ENCODE data around the gene C3orf62. TPM values are rescaled to one million over a fixed set of nuclear protein-coding genes. Genes with fewer than 3 reads are reported as not detected.

C3orf62 gene
- total RNA-seq, 1 donor from 2014 or later: 6.8 TPM

- Histone ChIP-seq H3K9me3 (no peaks in the 10 kb centered on the region), H3K4me3 (no peak overlapping the region), H3K4me1 (peaks cover 22% of the 10 kb centered on the region), H3K27ac (no peak overlapping the region), H3K27me3 (no peaks in the 10 kb centered on the region), H3K36me3 (peaks cover 94% of the 10 kb centered on the region)
- ATAC-seq (peak; percentile 62), DNase-seq (no peak)
- intact Hi-C loops (cut with DNase I): no loop called here
- peak; percentile 63 for TF ChIP-seq CTCF (IDR thresholded peaks at IDR 0.05)
Measured at GRCh38 chr3:49295489-49296058, 18.5 kb upstream of the C3orf62 start.

- Histone ChIP-seq H3K27ac (no peak overlapping the region), H3K4me3 (no peak overlapping the region), H3K4me1 (peaks cover 22% of the 10 kb centered on the region), H3K27me3 (no peaks in the 10 kb centered on the region), H3K36me3 (peaks cover 94% of the 10 kb centered on the region), H3K9me3 (no peaks in the 10 kb centered on the region)
- no peak for TF ChIP-seq CTCF (IDR thresholded peaks at IDR 0.05)
- DNase-seq: no peak
- ATAC-seq: peak; percentile 63
- intact Hi-C loops (cut with DNase I): no loop called here
Measured at GRCh38 chr3:49294343-49294742, 17.3 kb upstream of the C3orf62 start.

- H3K27me3 ChIP-seq: no peaks in the 10 kb centered on the region
- no peak for TF ChIP-seq CTCF (IDR thresholded peaks at IDR 0.05)
- H3K4me1 ChIP-seq: no peaks in the 10 kb centered on the region
- ATAC-seq (no peak), DNase-seq (no peak)
- H3K9me3 ChIP-seq: no peaks in the 10 kb centered on the region
- H3K27ac ChIP-seq: no peak overlapping the region
- intact Hi-C loops (cut with DNase I): no loop called here
- H3K36me3 ChIP-seq: peaks cover 95% of the 10 kb centered on the region
- H3K4me3 ChIP-seq: no peak overlapping the region
Measured at GRCh38 chr3:49283997-49284396, 7.0 kb upstream of the C3orf62 start.

- no peak overlapping the region for H3K4me3 ChIP-seq
- intact Hi-C loops (cut with DNase I): loop anchor here (10.0 kb wide), 1 partner anchor 105 kb away; the partner anchor contains the start of gene KLHDC8B
- no peaks in the 10 kb centered on the region for H3K27me3 ChIP-seq
- peaks cover 57% of the 10 kb centered on the region for H3K36me3 ChIP-seq
- peak overlapping the region; percentile 95 for H3K27ac ChIP-seq
- peaks cover 19% of the 10 kb centered on the region for H3K4me1 ChIP-seq
- DNase-seq: no peak
- no peak for ATAC-seq
- H3K9me3 ChIP-seq: no peaks in the 10 kb centered on the region
- no peak for TF ChIP-seq CTCF (IDR thresholded peaks at IDR 0.05)
Measured at GRCh38 chr3:49279376-49279775, 2.3 kb upstream of the C3orf62 start.

GRCh38 chr3:49278548-49278947 is 1.5 kb upstream of the C3orf62 start:
- Histone ChIP-seq H3K4me3 (no peak overlapping the region), H3K27me3 (no peaks in the 10 kb centered on the region), H3K9me3 (no peaks in the 10 kb centered on the region), H3K36me3 (peaks cover 49% of the 10 kb centered on the region), H3K4me1 (peaks cover 19% of the 10 kb centered on the region), H3K27ac (peak overlapping the region; percentile 95)
- no peak for DNase-seq
- TF ChIP-seq CTCF (IDR thresholded peaks at IDR 0.05): no peak
- no peak for ATAC-seq
- intact Hi-C loops (cut with DNase I): loop anchor here (10.0 kb wide), 1 partner anchor 104 kb away; the partner anchor contains the start of gene KLHDC8B

Data from upper lobe of right lung (tissue), 1 donor.